Uterus (tissue), 4 donors: ENCODE data around the gene ZDHHC11. TPM values are rescaled to one million over a fixed set of nuclear protein-coding genes. Genes with fewer than 3 reads are reported as not detected.
"Not testable (repeated sequence)": the region's sequence is repeated elsewhere in the genome, so short reads cannot be mapped to it uniquely, and the experiment has no call there.

Source experiments
- DNase-seq, 2 donors: peaks; one replicate each; pipeline ENCODE4 v3.0.0-alpha.2; 2019 to 2020
- H3K27ac ChIP-seq, 2 donors: fragments of 200-600 bp; sonication (generic); 1 replicate in 1 of 2; 2 replicates in 1 of 2; pipeline ENCODE4 v1.5.1; 2016 to 2018
- H3K27me3 ChIP-seq, 2 donors: fragments of 200-600 bp; sonication (generic); one replicate each; pipeline ENCODE4 v1.5.1; 2018 to 2019; ENCODE audit warnings: control low read depth in 1 of 2
- H3K36me3 ChIP-seq, 2 donors: fragments of 200-600 bp; sonication (generic); one replicate each; pipeline ENCODE4 v1.5.1; 2019; ENCODE audit warnings: control low read depth in 1 of 2
- H3K4me1 ChIP-seq, 2 donors: fragments of 200-600 bp; sonication (generic); one replicate each; pipeline ENCODE4 v1.5.1; 2018 to 2019; ENCODE audit warnings: control low read depth in 1 of 2
- H3K4me3 ChIP-seq, 2 donors: fragments of 200-600 bp; sonication (generic); 1 replicate in 1 of 2; 2 replicates in 1 of 2; pipeline ENCODE4 v1.5.1; 2018 to 2019; ENCODE audit warnings: mild to moderate bottlenecking in 1 of 2
- H3K9me3 ChIP-seq, 2 donors: fragments of 200-600 bp; sonication (generic); one replicate each; pipeline ENCODE4 v1.5.1; 2019; ENCODE audit warnings: control low read depth in 1 of 2
- CTCF ChIP-seq, 4 experiments: fragments of 200-600 bp in 2 of 4; fragments of 450-650 bp in 2 of 4; sonication (generic) in 2 of 4; IDR thresholded peaks; one replicate each; pipeline ENCODE4 v1.5.1; 2016 to 2019; ENCODE audit warnings: antibody characterized with exemption in 4 of 4, mild to moderate bottlenecking in 2 of 4, moderate library complexity in 1 of 4
- POLR2A ChIP-seq, 2 donors: fragments of 450-650 bp; IDR thresholded peaks; one replicate each; pipeline ENCODE4 v1.6.1; 2016; ENCODE audit warnings: antibody characterized with exemption in 2 of 2, mild to moderate bottlenecking in 1 of 2, moderate library complexity in 1 of 2
- intact Hi-C: fragments of 100-400 bp; cut with DNase I; formaldehyde crosslinking; loops from one replicate; pipeline ENCODE4 v1.15.1; 2023; ENCODE audit warnings: low total_unique reads
- total RNA-seq, 4 donors: library from RNA; depleted of rRNA in 3 of 4; stranded (reverse); fragments of >200 nt in 3 of 4; gene quantifications; one replicate each; pipeline versions ENCODE4 v1.1.0 to v1.2.4, GENCODE V29; 2014 to 2023
- donor health status: DM: yes; HTN: yes; CAD: no.

Gene ZDHHC11
- total RNA-seq, 4 donors from 2014 or later = 1.8 to 14.4 (median 8.2) TPM; not detected in 1

GRCh38 chr5:771841-772546, 78.8 kb downstream of the ZDHHC11 start:
- H3K9me3 ChIP-seq, H3K4me1 ChIP-seq, H3K27me3 ChIP-seq, H3K36me3 ChIP-seq, H3K27ac ChIP-seq, DNase-seq, intact Hi-C loops, H3K4me3 ChIP-seq: not testable (repeated sequence)

- H3K27ac ChIP-seq, H3K4me3 ChIP-seq, H3K27me3 ChIP-seq, H3K9me3 ChIP-seq, DNase-seq, H3K36me3 ChIP-seq, intact Hi-C loops, H3K4me1 ChIP-seq: not testable (repeated sequence)
Observed at GRCh38 chr5:771087-771781, 79.6 kb downstream of the ZDHHC11 start.

- H3K27me3 ChIP-seq, H3K4me1 ChIP-seq, H3K36me3 ChIP-seq, intact Hi-C loops, H3K9me3 ChIP-seq, H3K27ac ChIP-seq, H3K4me3 ChIP-seq: not testable (repeated sequence)
- DNase-seq = peak in 1 of 2 donors; percentile 9
Observed at GRCh38 chr5:770585-770984, 80.2 kb downstream of the ZDHHC11 start.

DNA sequence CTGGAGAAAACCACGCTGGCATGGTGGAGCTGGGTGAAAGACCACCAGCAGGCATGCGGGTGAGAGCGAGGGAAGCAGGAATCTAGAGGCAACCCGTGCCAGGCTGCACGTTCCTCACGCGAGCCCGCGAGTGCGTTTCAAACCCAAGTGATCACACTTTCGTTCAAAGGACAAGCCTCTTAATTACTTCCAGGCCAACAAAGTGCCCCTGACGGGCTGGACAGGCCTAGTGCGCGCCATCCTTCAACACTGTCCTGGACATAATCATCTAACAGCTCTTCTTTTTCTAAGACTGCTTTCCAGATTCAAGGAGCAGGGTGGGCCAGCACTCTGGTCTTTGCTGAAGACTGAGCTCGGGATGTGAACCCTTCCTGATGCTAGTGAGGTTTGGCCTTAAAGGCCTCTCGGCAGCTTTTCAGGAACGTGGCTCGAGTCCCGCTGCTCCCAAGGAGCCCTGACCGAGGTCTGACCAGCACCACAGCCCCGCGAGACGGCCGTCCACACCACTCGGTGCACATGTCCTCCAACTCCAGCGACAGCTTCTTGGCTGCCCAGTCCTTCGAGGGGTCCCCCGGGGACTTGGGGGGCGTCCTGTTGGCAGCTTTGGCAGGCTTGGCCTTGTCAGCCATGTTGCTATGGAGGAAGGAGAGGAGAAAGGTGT, 81.2 kb downstream of the ZDHHC11 start:
- DNase-seq, H3K4me1 ChIP-seq, H3K9me3 ChIP-seq, H3K36me3 ChIP-seq, H3K27me3 ChIP-seq, H3K4me3 ChIP-seq, intact Hi-C loops, H3K27ac ChIP-seq: not testable (repeated sequence)

DNA sequence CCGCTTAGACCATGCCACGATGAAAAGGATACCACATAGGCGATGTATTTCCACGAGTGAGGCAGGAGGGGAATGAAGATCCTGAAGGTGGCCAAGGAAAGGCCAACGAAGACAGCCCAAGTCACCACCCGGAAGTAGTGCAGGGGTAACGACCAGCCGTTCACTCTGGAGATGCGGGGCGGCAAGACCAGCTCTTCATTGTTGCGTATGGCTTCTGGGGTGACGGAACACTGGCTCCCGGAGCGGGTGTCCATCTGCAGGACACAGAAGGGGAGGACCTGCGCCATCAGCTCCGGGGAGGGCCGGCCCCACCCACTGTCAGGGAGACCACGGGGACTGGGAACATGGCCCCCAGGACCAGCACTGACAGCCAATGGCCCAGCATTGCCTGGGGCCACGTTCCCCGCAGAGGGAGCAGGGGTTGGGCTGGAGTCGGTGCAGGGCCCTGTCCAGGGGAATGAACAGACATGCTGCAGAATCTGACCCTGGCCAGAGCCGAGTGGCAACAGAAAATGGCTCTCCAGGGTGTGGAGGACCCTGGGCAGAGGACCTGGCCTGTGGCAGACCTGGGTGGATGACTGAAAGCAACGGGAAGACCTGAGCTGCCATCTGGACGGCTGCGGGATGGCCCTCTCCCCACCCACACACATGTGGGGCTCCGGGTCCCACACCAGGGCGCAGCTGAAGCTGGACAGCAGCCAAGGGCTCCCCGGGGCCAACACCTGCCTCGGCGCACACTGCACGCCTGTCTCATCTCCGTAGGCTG, 83.9 kb downstream of the ZDHHC11 start:
- no peak overlapping the region for H3K27ac ChIP-seq
- no peaks in the 10 kb centered on the region for H3K36me3 ChIP-seq
- no peaks in the 10 kb centered on the region for H3K27me3 ChIP-seq
- H3K4me1 ChIP-seq = no peaks in the 10 kb centered on the region
- H3K9me3 ChIP-seq = no peaks in the 10 kb centered on the region
- DNase-seq = no peak
- H3K4me3 ChIP-seq = no peak overlapping the region
- intact Hi-C loops = no loop called here
- TF ChIP-seq POLR2A (IDR thresholded peaks at IDR 0.05) = no peak
- no peak for TF ChIP-seq CTCF (IDR thresholded peaks at IDR 0.05)

DNA sequence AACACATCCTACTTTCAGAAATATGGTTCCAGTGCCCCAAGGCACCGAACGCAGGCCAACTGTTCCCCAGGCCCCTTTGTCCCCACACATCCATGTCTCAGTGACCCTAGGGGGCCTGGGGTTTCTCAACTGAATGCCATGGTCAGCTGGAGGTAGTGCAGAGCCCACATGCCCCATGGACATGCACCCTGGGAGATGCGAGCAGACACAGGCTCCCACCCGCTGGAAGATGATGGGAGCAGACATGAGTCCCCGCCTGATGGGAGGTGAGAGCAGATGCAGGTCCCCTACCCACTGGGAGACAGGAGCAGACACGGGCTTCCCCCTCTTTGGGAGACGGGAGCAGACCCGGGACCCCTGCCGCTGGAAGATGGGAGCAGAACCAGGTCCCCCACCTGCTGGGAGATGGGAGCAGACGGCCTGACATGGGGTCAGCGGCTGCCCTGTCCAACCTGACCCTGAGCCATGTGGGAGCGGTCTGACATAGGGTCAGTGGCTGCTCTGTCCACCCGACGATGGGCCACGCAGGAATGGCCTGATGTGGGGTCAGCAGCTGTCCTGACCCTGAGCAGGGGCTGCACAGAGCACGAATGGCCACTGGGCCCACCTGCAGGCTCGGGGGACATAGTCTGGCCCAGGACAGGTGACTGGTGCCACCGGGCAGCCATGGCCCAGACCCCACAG, 84.7 kb downstream of the ZDHHC11 start:
- TF ChIP-seq POLR2A (IDR thresholded peaks at IDR 0.05) = no peak
- no peak for TF ChIP-seq CTCF (IDR thresholded peaks at IDR 0.05)
- no peaks in the 10 kb centered on the region for H3K9me3 ChIP-seq
- intact Hi-C loops = no loop called here
- no peaks in the 10 kb centered on the region for H3K27me3 ChIP-seq
- H3K4me3 ChIP-seq = no peak overlapping the region
- H3K4me1 ChIP-seq = no peaks in the 10 kb centered on the region
- H3K36me3 ChIP-seq = no peaks in the 10 kb centered on the region
- DNase-seq = no peak
- no peak overlapping the region for H3K27ac ChIP-seq
